Suprapubic skin (tissue), 4 donors: ENCODE measurements around the gene BOD1L1. TPM values are rescaled to one million over a fixed set of nuclear protein-coding genes. Genes with fewer than 3 reads are reported as not detected.
A peak's percentile ranks its signal among the peaks of the same experiment; 100 is the strongest.

Source experiments
- DNase-seq, 2 donors: peaks; one replicate each; pipeline ENCODE4 v3.0.0-alpha.2; 2019; ENCODE audit warnings: low spot score in 2 of 2
- H3K27ac ChIP-seq: fragments of 200-600 bp; sonication (generic); one replicate; pipeline ENCODE4 v1.5.1; 2019
- H3K27me3 ChIP-seq: fragments of 200-600 bp; sonication (generic); one replicate; pipeline ENCODE4 v1.5.1; 2019
- H3K36me3 ChIP-seq: fragments of 200-600 bp; sonication (generic); one replicate; pipeline ENCODE4 v1.5.1; 2019
- H3K4me1 ChIP-seq: fragments of 200-600 bp; sonication (generic); one replicate; pipeline ENCODE4 v1.5.1; 2019
- H3K4me3 ChIP-seq: fragments of 200-600 bp; sonication (generic); one replicate; pipeline ENCODE4 v1.5.1; 2019; ENCODE audit warnings: mild to moderate bottlenecking
- H3K9me3 ChIP-seq: fragments of 200-600 bp; sonication (generic); one replicate; pipeline ENCODE4 v1.5.1; 2019
- CTCF ChIP-seq, 2 donors: fragments of 200-600 bp in 1 of 2; fragments of 450-650 bp in 1 of 2; sonication (generic) in 1 of 2; IDR thresholded peaks; one replicate each; pipeline ENCODE4 v1.5.1; 2016 to 2019; ENCODE audit warnings: antibody characterized with exemption in 2 of 2, mild to moderate bottlenecking in 1 of 2, moderate library complexity in 1 of 2
- EP300 ChIP-seq: sonication (generic); formaldehyde crosslinking; IDR thresholded peaks from one replicate; pipeline ENCODE4 v1.6.1; 2017; ENCODE audit warnings: antibody characterized with exemption
- POLR2A ChIP-seq, 2 donors: fragments of 450-650 bp; IDR thresholded peaks; one replicate each; pipeline ENCODE4 v1.6.1; 2017; ENCODE audit warnings: antibody characterized with exemption in 2 of 2, mild to moderate bottlenecking in 2 of 2, moderate library complexity in 2 of 2
- POLR2AphosphoS5 ChIP-seq, 3 donors: sonication (generic); formaldehyde crosslinking; IDR thresholded peaks; one replicate each; pipeline ENCODE4 v1.6.1; 2017; ENCODE audit warnings: antibody characterized with exemption in 3 of 3
- WGBS: methylation state at CpG from one replicate; pipeline ENCODE4 v1.1.5; 2018; 5-methylcytosine and 5-hydroxymethylcytosine counted together
- total RNA-seq, 4 donors: library from RNA; depleted of rRNA; stranded (reverse); fragments of >200 nt; gene quantifications; one replicate each; pipeline ENCODE4 v1.1.0, GENCODE V29; 2016

The BOD1L1 gene
- total RNA-seq, 4 donors from 2014 or later, result 26.5 to 78.0 (median 36.5) TPM

- 34% methylated on average over 10 of the region's 10 CpGs for WGBS
- no peak for TF ChIP-seq EP300
- TF ChIP-seq POLR2A (IDR thresholded peaks at IDR 0.05), result no peak
- TF ChIP-seq POLR2AphosphoS5 (IDR thresholded peaks at IDR 0.05), result no peak
- no peak for TF ChIP-seq CTCF (IDR thresholded peaks at IDR 0.05)
- peaks cover 100% of the 10 kb centered on the region for H3K27me3 ChIP-seq
- no peak for DNase-seq
- peaks cover 57% of the 10 kb centered on the region for H3K4me1 ChIP-seq
- no peaks in the 10 kb centered on the region for H3K36me3 ChIP-seq
- no peak overlapping the region for H3K27ac ChIP-seq
- no peaks in the 10 kb centered on the region for H3K9me3 ChIP-seq
- H3K4me3 ChIP-seq, result no peak overlapping the region
Measured at GRCh38 chr4:13541176-13541604, 86.3 kb downstream of the BOD1L1 start.

GRCh38 chr4:13540446-13541175 lies 86.9 kb downstream of the BOD1L1 start:
- H3K27ac ChIP-seq, result no peak overlapping the region
- peaks cover 60% of the 10 kb centered on the region for H3K4me1 ChIP-seq
- 24% methylated on average over 23 of the region's 23 CpGs for WGBS
- no peak overlapping the region for H3K4me3 ChIP-seq
- H3K9me3 ChIP-seq, result no peaks in the 10 kb centered on the region
- TF ChIP-seq CTCF (IDR thresholded peaks at IDR 0.05), result no peak
- TF ChIP-seq EP300, result no peak
- TF ChIP-seq POLR2A (IDR thresholded peaks at IDR 0.05), result no peak
- TF ChIP-seq POLR2AphosphoS5 (IDR thresholded peaks at IDR 0.05), result no peak
- no peak for DNase-seq
- peaks cover 100% of the 10 kb centered on the region for H3K27me3 ChIP-seq
- H3K36me3 ChIP-seq, result no peaks in the 10 kb centered on the region

GRCh38 chr4:13539619-13540445 lies 87.7 kb downstream of the BOD1L1 start:
- Histone ChIP-seq H3K27me3 (peaks cover 100% of the 10 kb centered on the region), H3K36me3 (no peaks in the 10 kb centered on the region), H3K4me1 (peaks cover 53% of the 10 kb centered on the region), H3K4me3 (no peak overlapping the region), H3K27ac (no peak overlapping the region), H3K9me3 (no peaks in the 10 kb centered on the region)
- no peak for DNase-seq
- TF ChIP-seq EP300, result no peak
- TF ChIP-seq POLR2AphosphoS5 (IDR thresholded peaks at IDR 0.05), result no peak
- no peak for TF ChIP-seq CTCF (IDR thresholded peaks at IDR 0.05)
- TF ChIP-seq POLR2A (IDR thresholded peaks at IDR 0.05), result no peak
- 10% methylated on average over 42 of the region's 42 CpGs for WGBS

GRCh38 chr4:13539047-13539618 lies 88.4 kb downstream of the BOD1L1 start:
- Histone ChIP-seq H3K4me3 (peak overlapping the region; percentile 10), H3K9me3 (no peaks in the 10 kb centered on the region), H3K36me3 (no peaks in the 10 kb centered on the region), H3K27ac (no peak overlapping the region), H3K27me3 (peaks cover 100% of the 10 kb centered on the region), H3K4me1 (peaks cover 50% of the 10 kb centered on the region)
- no peak for DNase-seq
- WGBS, result 10% methylated on average over 23 of the region's 23 CpGs
- TF ChIP-seq EP300, result no peak
- no peak for TF ChIP-seq CTCF (IDR thresholded peaks at IDR 0.05)
- TF ChIP-seq POLR2AphosphoS5 (IDR thresholded peaks at IDR 0.05), result no peak
- no peak for TF ChIP-seq POLR2A (IDR thresholded peaks at IDR 0.05)
